ENCODE data around the gene ARHGAP22. TPM values are rescaled to one million over a fixed set of nuclear protein-coding genes. Genes with fewer than 3 reads are reported as not detected.
A peak's percentile ranks its signal among the peaks of the same experiment; 100 is the strongest.

Gene ARHGAP22
- total RNA-seq, 1 experiment from 2014 or later = 18.9 TPM

- DNase-seq (ENCODE audit: low read depth) = peak; percentile 54
Measured at GRCh38 chr10:48589266-48589665, 15.6 kb downstream of the ARHGAP22 start.

- no peak for DNase-seq (ENCODE audit: low read depth)
Measured at GRCh38 chr10:48587819-48588218, 17.1 kb downstream of the ARHGAP22 start.

GRCh38 chr10:48587101-48587500 lies 17.8 kb downstream of the ARHGAP22 start:
- no peak for DNase-seq (ENCODE audit: low read depth)

GRCh38 chr10:48582970-48583369 lies 21.9 kb downstream of the ARHGAP22 start:
- no peak for DNase-seq (ENCODE audit: low read depth)

GRCh38 chr10:48580236-48580635 lies 24.6 kb downstream of the ARHGAP22 start:
- no peak for DNase-seq (ENCODE audit: low read depth)

- DNase-seq (ENCODE audit: low read depth) = peak; percentile 10
Measured at GRCh38 chr10:48579251-48579960, 25.5 kb downstream of the ARHGAP22 start.

- no peak for DNase-seq (ENCODE audit: low read depth)
Measured at GRCh38 chr10:48577158-48577557, 27.7 kb downstream of the ARHGAP22 start.

- DNase-seq (ENCODE audit: low read depth) = no peak
Measured at GRCh38 chr10:48576501-48576900, 28.4 kb downstream of the ARHGAP22 start.

- DNase-seq (ENCODE audit: low read depth) = no peak
Measured at GRCh38 chr10:48575901-48576300, 29.0 kb downstream of the ARHGAP22 start.

- DNase-seq (ENCODE audit: low read depth) = no peak
Measured at GRCh38 chr10:48574817-48575380, 30.0 kb downstream of the ARHGAP22 start.

- DNase-seq (ENCODE audit: low read depth) = no peak
Measured at GRCh38 chr10:48574322-48574796, 30.5 kb downstream of the ARHGAP22 start.

- no peak for DNase-seq (ENCODE audit: low read depth)
Measured at GRCh38 chr10:48573045-48573444, 31.8 kb downstream of the ARHGAP22 start.

- no peak for DNase-seq (ENCODE audit: low read depth)
Measured at GRCh38 chr10:48572414-48572813, 32.5 kb downstream of the ARHGAP22 start.

GRCh38 chr10:48568546-48568945 lies 36.3 kb downstream of the ARHGAP22 start:
- no peak for DNase-seq (ENCODE audit: low read depth)

- no peak for DNase-seq (ENCODE audit: low read depth)
Measured at GRCh38 chr10:48568131-48568530, 36.7 kb downstream of the ARHGAP22 start.

GRCh38 chr10:48567346-48567745 lies 37.5 kb downstream of the ARHGAP22 start:
- DNase-seq (ENCODE audit: low read depth) = no peak

GRCh38 chr10:48564466-48565160 lies 40.3 kb downstream of the ARHGAP22 start:
- DNase-seq (ENCODE audit: low read depth) = no peak

GRCh38 chr10:48557511-48558123 lies 47.3 kb downstream of the ARHGAP22 start:
- DNase-seq (ENCODE audit: low read depth) = no peak

- no peak for DNase-seq (ENCODE audit: low read depth)
Measured at GRCh38 chr10:48556713-48557112, 48.2 kb downstream of the ARHGAP22 start.

- DNase-seq (ENCODE audit: low read depth) = no peak
Measured at GRCh38 chr10:48556065-48556464, 48.8 kb downstream of the ARHGAP22 start.

- DNase-seq (ENCODE audit: low read depth) = no peak
Measured at GRCh38 chr10:48555310-48556042, 49.4 kb downstream of the ARHGAP22 start.

- no peak for DNase-seq (ENCODE audit: low read depth)
Measured at GRCh38 chr10:48554656-48555055, 50.2 kb downstream of the ARHGAP22 start.
